ENCODE measurements around the gene SF3A2. TPM values are rescaled to one million over a fixed set of nuclear protein-coding genes. Genes with fewer than 3 reads are reported as not detected.
A peak's percentile ranks its signal among the peaks of the same experiment; 100 is the strongest.

Gene SF3A2
- total RNA-seq, 1 experiment from 2014 or later = 184 TPM

DNA sequence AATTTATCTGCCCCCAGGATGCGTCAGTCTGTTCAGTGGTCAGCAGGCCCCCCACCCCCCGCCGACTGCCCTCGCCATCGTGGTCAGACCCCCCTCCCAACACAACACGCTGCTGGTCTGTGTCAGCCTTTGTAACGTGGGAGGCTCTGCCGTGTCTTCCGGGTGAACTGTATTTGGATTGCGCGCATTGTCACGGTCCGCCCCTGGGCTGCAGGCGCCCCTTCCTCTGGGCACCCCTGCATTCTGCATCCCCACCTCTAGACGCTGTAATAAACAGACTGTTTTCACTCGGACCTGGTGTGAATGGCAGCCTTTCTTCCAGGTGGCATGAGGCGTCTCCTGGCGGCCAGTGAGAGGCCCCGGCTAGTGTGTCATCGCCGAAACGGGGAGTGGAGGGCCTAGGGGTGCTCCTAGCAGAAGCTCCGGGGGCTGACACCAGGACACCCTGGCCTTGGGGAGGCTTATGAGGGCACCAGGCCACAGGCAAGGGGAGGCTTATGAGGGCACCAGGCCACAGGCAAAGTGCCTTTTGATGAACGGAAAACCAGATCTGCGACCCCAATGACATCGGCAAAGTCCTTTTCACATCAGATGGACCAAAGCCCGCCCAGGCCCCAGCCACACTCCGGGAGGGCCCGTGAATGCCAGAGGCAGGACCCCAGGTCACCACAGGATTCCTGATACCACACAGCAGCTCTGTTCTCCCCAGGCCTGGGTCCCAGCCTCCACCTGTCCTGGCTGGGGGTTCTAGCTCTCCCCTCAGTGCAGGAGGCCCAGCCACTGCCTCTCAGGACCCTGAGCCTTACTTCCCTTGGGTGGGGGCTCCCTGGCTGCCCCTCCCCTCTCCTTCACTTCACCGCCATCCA lies 4.1 kb upstream of the SF3A2 start (continued):
- TF ChIP-seq, protein P1, sequence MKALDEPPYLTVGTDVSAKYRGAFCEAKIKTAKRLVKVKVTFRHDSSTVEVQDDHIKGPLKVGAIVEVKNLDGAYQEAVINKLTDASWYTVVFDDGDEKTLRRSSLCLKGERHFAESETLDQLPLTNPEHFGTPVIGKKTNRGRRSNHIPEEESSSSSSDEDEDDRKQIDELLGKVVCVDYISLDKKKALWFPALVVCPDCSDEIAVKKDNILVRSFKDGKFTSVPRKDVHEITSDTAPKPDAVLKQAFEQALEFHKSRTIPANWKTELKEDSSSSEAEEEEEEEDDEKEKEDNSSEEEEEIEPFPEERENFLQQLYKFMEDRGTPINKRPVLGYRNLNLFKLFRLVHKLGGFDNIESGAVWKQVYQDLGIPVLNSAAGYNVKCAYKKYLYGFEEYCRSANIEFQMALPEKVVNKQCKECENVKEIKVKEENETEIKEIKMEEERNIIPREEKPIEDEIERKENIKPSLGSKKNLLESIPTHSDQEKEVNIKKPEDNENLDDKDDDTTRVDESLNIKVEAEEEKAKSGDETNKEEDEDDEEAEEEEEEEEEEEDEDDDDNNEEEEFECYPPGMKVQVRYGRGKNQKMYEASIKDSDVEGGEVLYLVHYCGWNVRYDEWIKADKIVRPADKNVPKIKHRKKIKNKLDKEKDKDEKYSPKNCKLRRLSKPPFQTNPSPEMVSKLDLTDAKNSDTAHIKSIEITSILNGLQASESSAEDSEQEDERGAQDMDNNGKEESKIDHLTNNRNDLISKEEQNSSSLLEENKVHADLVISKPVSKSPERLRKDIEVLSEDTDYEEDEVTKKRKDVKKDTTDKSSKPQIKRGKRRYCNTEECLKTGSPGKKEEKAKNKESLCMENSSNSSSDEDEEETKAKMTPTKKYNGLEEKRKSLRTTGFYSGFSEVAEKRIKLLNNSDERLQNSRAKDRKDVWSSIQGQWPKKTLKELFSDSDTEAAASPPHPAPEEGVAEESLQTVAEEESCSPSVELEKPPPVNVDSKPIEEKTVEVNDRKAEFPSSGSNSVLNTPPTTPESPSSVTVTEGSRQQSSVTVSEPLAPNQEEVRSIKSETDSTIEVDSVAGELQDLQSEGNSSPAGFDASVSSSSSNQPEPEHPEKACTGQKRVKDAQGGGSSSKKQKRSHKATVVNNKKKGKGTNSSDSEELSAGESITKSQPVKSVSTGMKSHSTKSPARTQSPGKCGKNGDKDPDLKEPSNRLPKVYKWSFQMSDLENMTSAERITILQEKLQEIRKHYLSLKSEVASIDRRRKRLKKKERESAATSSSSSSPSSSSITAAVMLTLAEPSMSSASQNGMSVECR (CRISPR knock-in tag; IDR thresholded peaks at IDR 0.05; ENCODE audit: borderline replicate concordance) = no peak
- TF ChIP-seq ZNF263 (CRISPR knock-in tag; IDR thresholded peaks at IDR 0.05; ENCODE audit: low read depth) = no peak
- TF ChIP-seq, protein P2, sequence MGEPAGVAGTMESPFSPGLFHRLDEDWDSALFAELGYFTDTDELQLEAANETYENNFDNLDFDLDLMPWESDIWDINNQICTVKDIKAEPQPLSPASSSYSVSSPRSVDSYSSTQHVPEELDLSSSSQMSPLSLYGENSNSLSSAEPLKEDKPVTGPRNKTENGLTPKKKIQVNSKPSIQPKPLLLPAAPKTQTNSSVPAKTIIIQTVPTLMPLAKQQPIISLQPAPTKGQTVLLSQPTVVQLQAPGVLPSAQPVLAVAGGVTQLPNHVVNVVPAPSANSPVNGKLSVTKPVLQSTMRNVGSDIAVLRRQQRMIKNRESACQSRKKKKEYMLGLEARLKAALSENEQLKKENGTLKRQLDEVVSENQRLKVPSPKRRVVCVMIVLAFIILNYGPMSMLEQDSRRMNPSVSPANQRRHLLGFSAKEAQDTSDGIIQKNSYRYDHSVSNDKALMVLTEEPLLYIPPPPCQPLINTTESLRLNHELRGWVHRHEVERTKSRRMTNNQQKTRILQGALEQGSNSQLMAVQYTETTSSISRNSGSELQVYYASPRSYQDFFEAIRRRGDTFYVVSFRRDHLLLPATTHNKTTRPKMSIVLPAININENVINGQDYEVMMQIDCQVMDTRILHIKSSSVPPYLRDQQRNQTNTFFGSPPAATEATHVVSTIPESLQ (CRISPR knock-in tag; IDR thresholded peaks at IDR 0.05) = no peak

DNA sequence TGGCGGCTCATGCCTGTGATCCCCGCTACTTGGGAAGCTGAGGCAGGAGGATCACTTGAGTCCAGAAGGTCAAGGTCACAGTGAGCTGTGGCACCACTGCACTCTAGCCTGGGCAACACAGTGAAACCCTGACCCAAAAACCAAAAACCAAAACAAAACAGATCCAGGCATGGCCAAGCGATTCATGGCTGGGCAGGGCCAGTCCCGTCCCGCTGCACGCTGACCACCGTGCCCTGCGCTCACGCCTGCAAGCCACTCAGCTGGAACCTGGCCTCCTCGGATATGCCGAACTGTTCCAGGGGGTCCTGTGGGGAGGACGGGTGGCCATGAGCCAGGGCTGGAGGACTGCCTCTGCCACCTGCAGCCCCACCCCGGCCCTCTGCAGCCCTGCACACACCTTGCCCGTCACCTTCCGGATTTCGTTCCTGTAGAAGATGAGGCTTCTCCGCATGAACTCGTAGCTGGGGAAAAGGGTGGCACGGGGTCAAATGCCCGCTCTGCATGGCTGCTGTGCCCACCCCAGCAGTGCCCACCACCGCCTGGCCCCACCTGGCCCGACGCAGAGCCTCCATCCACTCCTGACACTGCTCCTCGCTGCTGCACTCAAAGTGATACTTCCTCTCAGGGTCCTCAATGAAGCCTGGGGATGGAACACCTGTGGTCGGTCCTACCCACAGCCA lies 2.9 kb upstream of the SF3A2 start:
- ATAC-seq = no peak
- peak overlapping the region; percentile 93 for H3K4me3 Mint-ChIP-seq
- no peak for TF ChIP-seq GRHL2 (CRISPR knock-in tag; IDR thresholded peaks at IDR 0.05; ENCODE audit: insufficient replicate concordance, severe bottlenecking)
- TF ChIP-seq, protein P2 (CRISPR knock-in tag; IDR thresholded peaks at IDR 0.05) = no peak
- TF ChIP-seq GABPB1 (CRISPR knock-in tag; IDR thresholded peaks at IDR 0.05) = no peak
- no peak for TF ChIP-seq NFATC4 (CRISPR knock-in tag; IDR thresholded peaks at IDR 0.05)
- TF ChIP-seq MYBL2 (CRISPR knock-in tag; IDR thresholded peaks at IDR 0.05) = no peak
- TF ChIP-seq, protein P3, sequence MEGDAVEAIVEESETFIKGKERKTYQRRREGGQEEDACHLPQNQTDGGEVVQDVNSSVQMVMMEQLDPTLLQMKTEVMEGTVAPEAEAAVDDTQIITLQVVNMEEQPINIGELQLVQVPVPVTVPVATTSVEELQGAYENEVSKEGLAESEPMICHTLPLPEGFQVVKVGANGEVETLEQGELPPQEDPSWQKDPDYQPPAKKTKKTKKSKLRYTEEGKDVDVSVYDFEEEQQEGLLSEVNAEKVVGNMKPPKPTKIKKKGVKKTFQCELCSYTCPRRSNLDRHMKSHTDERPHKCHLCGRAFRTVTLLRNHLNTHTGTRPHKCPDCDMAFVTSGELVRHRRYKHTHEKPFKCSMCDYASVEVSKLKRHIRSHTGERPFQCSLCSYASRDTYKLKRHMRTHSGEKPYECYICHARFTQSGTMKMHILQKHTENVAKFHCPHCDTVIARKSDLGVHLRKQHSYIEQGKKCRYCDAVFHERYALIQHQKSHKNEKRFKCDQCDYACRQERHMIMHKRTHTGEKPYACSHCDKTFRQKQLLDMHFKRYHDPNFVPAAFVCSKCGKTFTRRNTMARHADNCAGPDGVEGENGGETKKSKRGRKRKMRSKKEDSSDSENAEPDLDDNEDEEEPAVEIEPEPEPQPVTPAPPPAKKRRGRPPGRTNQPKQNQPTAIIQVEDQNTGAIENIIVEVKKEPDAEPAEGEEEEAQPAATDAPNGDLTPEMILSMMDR (IDR thresholded peaks at IDR 0.05) = no peak
- TF ChIP-seq KAT7 (CRISPR knock-in tag; IDR thresholded peaks at IDR 0.05; ENCODE audit: borderline replicate concordance) = no peak
- no peak for TF ChIP-seq SP1 (CRISPR knock-in tag; conservative IDR thresholded peaks at IDR 0.05)
- TF ChIP-seq, protein P4, sequence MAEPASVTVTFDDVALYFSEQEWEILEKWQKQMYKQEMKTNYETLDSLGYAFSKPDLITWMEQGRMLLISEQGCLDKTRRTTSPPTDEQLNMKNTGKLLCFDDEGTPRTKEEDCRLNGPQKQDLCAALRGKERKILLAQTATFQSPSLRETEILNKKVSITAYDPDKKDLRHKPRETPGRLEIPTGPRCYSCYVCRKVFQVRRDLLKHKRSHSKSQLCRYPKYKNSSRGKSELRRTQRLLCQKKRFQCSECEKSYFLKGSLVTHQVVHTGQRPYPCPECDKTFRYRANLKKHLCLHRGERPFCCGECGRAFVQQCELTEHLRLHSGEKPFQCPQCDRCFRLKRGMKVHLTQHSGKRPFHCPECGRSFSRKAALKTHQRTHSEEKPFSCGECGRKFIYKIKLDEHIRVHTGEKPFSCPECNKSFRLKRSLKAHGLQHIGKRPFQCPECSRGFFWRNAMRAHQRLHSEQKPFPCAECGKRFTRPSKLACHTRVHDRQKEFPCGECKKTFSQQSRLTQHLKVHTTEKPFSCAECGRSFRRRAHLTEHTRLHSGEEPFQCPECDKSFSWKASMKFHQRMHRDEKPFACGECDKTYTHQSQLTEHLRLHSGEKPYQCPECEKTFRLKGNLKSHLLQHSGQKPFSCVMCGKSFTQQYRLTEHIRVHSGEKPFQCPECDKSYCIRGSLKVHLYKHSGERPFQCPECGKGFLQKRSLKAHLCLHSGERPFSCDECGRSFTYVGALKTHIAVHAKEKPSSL (CRISPR knock-in tag; conservative IDR thresholded peaks at IDR 0.05) = no peak
- TF ChIP-seq, protein P5, sequence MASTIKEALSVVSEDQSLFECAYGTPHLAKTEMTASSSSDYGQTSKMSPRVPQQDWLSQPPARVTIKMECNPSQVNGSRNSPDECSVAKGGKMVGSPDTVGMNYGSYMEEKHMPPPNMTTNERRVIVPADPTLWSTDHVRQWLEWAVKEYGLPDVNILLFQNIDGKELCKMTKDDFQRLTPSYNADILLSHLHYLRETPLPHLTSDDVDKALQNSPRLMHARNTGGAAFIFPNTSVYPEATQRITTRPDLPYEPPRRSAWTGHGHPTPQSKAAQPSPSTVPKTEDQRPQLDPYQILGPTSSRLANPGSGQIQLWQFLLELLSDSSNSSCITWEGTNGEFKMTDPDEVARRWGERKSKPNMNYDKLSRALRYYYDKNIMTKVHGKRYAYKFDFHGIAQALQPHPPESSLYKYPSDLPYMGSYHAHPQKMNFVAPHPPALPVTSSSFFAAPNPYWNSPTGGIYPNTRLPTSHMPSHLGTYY (CRISPR knock-in tag; IDR thresholded peaks at IDR 0.05) = no peak
- TF ChIP-seq, protein P6, sequence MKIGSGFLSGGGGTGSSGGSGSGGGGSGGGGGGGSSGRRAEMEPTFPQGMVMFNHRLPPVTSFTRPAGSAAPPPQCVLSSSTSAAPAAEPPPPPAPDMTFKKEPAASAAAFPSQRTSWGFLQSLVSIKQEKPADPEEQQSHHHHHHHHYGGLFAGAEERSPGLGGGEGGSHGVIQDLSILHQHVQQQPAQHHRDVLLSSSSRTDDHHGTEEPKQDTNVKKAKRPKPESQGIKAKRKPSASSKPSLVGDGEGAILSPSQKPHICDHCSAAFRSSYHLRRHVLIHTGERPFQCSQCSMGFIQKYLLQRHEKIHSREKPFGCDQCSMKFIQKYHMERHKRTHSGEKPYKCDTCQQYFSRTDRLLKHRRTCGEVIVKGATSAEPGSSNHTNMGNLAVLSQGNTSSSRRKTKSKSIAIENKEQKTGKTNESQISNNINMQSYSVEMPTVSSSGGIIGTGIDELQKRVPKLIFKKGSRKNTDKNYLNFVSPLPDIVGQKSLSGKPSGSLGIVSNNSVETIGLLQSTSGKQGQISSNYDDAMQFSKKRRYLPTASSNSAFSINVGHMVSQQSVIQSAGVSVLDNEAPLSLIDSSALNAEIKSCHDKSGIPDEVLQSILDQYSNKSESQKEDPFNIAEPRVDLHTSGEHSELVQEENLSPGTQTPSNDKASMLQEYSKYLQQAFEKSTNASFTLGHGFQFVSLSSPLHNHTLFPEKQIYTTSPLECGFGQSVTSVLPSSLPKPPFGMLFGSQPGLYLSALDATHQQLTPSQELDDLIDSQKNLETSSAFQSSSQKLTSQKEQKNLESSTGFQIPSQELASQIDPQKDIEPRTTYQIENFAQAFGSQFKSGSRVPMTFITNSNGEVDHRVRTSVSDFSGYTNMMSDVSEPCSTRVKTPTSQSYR (CRISPR knock-in tag; IDR thresholded peaks at IDR 0.05) = no peak

More for the DNA sequence above, 2.9 kb upstream of the SF3A2 start:
- Mint-ChIP-seq H3K4me1 (peaks cover 19% of the 10 kb centered on the region), H3K27me3 (ENCODE audit: low read depth) (peaks cover 5% of the 10 kb centered on the region; the same call in 1 of the 2 replicates), H3K27ac (no peak overlapping the region), H3K36me3 (peaks cover 20% of the 10 kb centered on the region; the same call in 1 of the 2 replicates), H3K9me3 (no peaks in the 10 kb centered on the region)
- POLR2A ChIA-PET = no interaction called here
- no peak for DNase-seq (ENCODE audit: low spot score)
- CTCF ChIA-PET = interaction anchor here (0.6 to 2.2 kb wide), 4 partner anchors 12 to 82 kb away, joined by 3 to 7 read pairs (median 4); no protein-coding TSS in a partner anchor
